Chondrocyte (in vitro differentiated cells): ENCODE measurements around the gene FLACC1. TPM values are rescaled to one million over a fixed set of nuclear protein-coding genes. Genes with fewer than 3 reads are reported as not detected.
"Not testable (repeated sequence)": the region's sequence is repeated elsewhere in the genome, so short reads cannot be mapped to it uniquely, and the experiment has no call there.

Experiments used
- DNase-seq: peaks from one replicate; pipeline ENCODE4 v3.0.0; 2021; ENCODE audit warnings: mixed read lengths, low spot score
- H3K27ac Mint-ChIP-seq: one replicate; pipeline ENCODE4 v1.8.0; 2021; ENCODE audit warnings: mild to moderate bottlenecking, moderate library complexity, mixed read lengths; ENCODE audit not compliant: unreplicated experiment
- H3K27me3 Mint-ChIP-seq: 2 replicates; pipeline ENCODE4 v1.8.0; 2021; ENCODE audit warnings: low read depth, mixed read lengths
- H3K36me3 Mint-ChIP-seq: 2 replicates; pipeline ENCODE4 v1.8.0; 2021; ENCODE audit warnings: low read depth, mixed read lengths
- H3K4me1 Mint-ChIP-seq: 2 replicates; pipeline ENCODE4 v1.8.0; 2021; ENCODE audit warnings: low read depth, mild to moderate bottlenecking, mixed read lengths
- H3K4me3 Mint-ChIP-seq: one replicate; pipeline ENCODE4 v1.8.0; 2021; ENCODE audit warnings: mild to moderate bottlenecking, moderate library complexity, mixed read lengths; ENCODE audit not compliant: unreplicated experiment
- H3K9me3 Mint-ChIP-seq: 2 replicates; pipeline ENCODE4 v1.8.0; 2021; ENCODE audit warnings: low read depth, mixed read lengths
- total RNA-seq: library from RNA; stranded (reverse); gene quantifications from 3 replicates; pipeline ENCODE4 v1.2.1, GENCODE V29; 2021
- TF ChIP-seq, protein P1 (sequence below): fragments of 200-600 bp; sonication (generic); IDR thresholded peaks from 2 replicates; pipeline ENCODE4 v1.5.0; 2021; ENCODE audit warnings: antibody characterized with exemption, mild to moderate bottlenecking, moderate library complexity

FLACC1 gene
- total RNA-seq, 1 donor from 2014 or later: 1.4 TPM

DNA sequence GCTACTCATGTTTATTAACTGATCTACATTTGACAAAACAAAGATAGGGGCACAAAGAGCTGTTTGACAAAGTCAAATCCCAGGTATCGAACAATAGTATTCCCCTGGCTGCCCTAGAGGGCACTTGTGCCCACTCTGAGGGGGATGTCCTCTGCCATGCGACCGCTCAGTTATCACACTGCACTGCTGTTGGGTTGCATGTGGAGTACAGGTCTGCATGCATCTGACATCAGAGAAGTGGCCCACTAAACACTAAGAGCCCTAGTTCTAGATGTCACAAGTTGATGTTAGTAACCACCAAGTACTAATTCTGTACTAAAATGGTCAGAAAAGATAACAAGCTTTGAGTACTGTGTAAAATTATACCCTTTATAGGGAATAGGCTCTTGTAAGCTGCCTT, 20.1 kb upstream of the FLACC1 start:
- H3K27ac Mint-ChIP-seq: no peak overlapping the region
- H3K4me3 Mint-ChIP-seq: no peak overlapping the region
- peaks cover 12% of the 10 kb centered on the region for H3K9me3 Mint-ChIP-seq
- no peak for DNase-seq
- no peaks in the 10 kb centered on the region for H3K4me1 Mint-ChIP-seq
- no peaks in the 10 kb centered on the region for H3K27me3 Mint-ChIP-seq
- H3K36me3 Mint-ChIP-seq: peaks cover 39% of the 10 kb centered on the region
- TF ChIP-seq, protein P1, sequence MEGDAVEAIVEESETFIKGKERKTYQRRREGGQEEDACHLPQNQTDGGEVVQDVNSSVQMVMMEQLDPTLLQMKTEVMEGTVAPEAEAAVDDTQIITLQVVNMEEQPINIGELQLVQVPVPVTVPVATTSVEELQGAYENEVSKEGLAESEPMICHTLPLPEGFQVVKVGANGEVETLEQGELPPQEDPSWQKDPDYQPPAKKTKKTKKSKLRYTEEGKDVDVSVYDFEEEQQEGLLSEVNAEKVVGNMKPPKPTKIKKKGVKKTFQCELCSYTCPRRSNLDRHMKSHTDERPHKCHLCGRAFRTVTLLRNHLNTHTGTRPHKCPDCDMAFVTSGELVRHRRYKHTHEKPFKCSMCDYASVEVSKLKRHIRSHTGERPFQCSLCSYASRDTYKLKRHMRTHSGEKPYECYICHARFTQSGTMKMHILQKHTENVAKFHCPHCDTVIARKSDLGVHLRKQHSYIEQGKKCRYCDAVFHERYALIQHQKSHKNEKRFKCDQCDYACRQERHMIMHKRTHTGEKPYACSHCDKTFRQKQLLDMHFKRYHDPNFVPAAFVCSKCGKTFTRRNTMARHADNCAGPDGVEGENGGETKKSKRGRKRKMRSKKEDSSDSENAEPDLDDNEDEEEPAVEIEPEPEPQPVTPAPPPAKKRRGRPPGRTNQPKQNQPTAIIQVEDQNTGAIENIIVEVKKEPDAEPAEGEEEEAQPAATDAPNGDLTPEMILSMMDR: no peak

DNA sequence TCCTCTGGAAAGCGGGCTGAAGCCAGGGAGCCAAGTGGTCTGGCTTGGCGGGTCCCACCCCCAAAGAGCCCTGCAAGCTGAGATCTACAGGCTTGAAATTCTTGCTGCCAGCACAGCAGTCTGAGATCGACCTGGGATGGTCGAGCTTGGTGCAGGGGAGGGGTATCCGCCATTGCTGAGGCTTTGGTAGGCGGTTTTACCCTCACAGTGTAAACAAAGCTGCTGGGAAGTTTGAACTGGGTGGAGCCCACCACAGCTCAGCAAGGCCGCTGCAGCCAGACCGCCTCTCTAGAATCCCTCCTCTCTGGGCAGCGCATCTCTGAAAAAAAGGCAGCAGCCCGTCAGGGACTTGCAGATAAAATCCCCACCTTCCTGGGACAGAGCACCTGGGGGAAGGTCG, 12.6 kb upstream of the FLACC1 start:
- peaks cover 36% of the 10 kb centered on the region for H3K9me3 Mint-ChIP-seq
- peaks cover 10% of the 10 kb centered on the region for H3K4me1 Mint-ChIP-seq
- TF ChIP-seq, protein P1: no peak
- DNase-seq: no peak
- H3K4me3 Mint-ChIP-seq: no peak overlapping the region
- no peaks in the 10 kb centered on the region for H3K27me3 Mint-ChIP-seq
- peaks cover 40% of the 10 kb centered on the region for H3K36me3 Mint-ChIP-seq
- no peak overlapping the region for H3K27ac Mint-ChIP-seq

DNA sequence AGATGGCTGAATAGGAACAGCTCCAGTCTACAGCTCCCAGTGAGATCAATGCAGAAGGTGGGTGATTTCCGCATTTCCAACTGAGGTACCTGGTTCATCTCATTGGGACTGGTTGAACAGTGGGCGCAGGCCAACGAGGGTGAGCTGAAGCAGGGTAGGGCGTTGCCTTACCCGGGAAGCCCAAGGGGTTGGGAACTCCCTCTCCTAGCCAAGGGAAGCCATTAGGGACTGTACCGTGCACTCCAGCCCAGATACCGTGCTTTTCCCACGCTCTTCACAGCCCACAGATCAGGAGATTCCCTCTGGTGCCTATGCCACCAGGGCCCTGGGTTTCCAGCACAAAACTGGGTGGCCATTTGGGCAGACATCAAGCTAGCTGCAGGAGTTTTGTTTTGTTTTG, 12.2 kb upstream of the FLACC1 start:
- DNase-seq, H3K4me1 Mint-ChIP-seq, H3K27ac Mint-ChIP-seq, H3K27me3 Mint-ChIP-seq, H3K4me3 Mint-ChIP-seq: not testable (repeated sequence)
- peaks cover 31% of the 10 kb centered on the region for H3K9me3 Mint-ChIP-seq
- peaks cover 36% of the 10 kb centered on the region for H3K36me3 Mint-ChIP-seq

DNA sequence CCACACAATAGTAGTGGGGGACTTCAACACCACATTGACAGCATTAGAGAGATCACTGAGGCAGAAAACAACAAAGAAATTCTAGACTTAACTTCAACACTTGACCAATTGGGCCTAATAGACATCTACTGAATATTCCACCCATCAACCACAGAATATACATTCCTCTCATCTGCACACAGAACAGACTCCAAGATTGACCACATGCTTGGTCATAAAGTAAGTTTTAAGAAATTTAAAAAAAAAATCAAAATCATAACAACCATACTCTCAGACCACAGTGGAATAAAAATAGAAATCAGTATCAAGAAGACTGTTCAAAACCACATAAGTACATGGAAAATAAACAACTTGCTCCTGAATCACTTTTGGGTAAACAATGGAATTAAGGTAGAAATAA, 9.0 kb upstream of the FLACC1 start:
- peak overlapping the region; percentile 25 for H3K27ac Mint-ChIP-seq
- H3K4me1 Mint-ChIP-seq: peaks cover 10% of the 10 kb centered on the region
- H3K4me3 Mint-ChIP-seq: no peak overlapping the region
- peaks cover 39% of the 10 kb centered on the region for H3K36me3 Mint-ChIP-seq
- no peaks in the 10 kb centered on the region for H3K27me3 Mint-ChIP-seq
- H3K9me3 Mint-ChIP-seq: peaks cover 28% of the 10 kb centered on the region
- TF ChIP-seq, protein P1: no peak
- DNase-seq: no peak

DNA sequence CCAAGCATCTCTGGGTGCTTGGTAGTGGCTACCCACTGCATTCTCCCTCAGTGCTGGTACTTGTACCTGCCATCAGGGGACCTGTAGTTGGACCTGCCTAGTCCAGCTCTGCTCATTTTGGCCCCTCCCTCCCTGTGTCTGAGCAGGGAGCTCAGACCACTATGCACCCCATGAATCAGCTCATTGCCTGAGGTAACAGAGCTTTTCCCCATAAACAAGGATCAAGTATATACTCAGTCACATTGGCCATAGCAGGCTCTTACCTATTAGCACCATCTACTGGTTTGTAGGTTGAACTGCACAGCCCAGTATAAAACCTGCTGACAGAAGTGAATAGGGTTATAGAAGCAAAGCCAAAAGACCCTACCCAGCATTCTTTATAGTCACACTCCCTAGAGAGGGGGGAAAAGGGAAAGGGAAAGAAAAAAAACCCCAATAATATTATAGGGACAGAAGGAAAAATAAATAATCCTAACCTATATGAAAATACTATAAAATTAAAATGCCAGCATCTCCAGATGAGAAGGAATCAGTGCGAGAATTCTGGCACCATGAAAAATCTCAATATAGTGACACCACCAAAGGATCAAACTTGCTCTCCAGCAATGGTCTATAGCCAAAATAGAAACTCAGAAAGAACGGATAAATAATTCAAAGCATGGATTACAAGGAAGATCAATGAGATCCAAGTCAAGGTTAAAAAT, 6.9 kb upstream of the FLACC1 start:
- Mint-ChIP-seq H3K27ac (no peak overlapping the region), H3K27me3 (no peaks in the 10 kb centered on the region), H3K9me3 (peaks cover 27% of the 10 kb centered on the region), H3K4me1 (peaks cover 11% of the 10 kb centered on the region), H3K4me3 (no peak overlapping the region), H3K36me3 (peaks cover 38% of the 10 kb centered on the region)
- DNase-seq: no peak
- TF ChIP-seq, protein P1: peak; percentile 83

DNA sequence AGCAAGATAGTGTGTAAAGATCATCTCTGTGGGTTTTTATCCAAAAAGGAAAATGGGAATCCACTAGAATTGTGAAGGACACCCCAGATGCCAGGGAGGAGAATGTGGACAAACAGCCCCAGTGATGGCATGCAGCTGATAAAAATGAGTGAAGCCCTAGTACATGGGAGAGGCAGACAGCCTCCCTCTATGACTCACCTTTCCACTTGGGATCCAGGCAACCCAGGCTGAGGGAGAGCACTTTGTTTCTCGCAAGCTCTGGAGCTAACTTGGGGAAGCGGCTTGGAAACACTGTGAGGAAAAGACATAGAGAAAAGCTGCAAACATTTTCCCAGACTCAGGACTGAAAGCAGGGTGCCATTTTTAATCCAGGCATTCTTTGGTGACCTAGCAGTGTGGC, 5.3 kb upstream of the FLACC1 start:
- H3K4me1 Mint-ChIP-seq: peaks cover 20% of the 10 kb centered on the region

More for the DNA sequence above, 5.3 kb upstream of the FLACC1 start:
- Mint-ChIP-seq H3K27me3 (no peaks in the 10 kb centered on the region), H3K4me3 (no peak overlapping the region), H3K27ac (no peak overlapping the region), H3K9me3 (peaks cover 16% of the 10 kb centered on the region), H3K36me3 (peaks cover 32% of the 10 kb centered on the region)
- no peak for DNase-seq
- TF ChIP-seq, protein P1: no peak
